ENCODE measurements around the gene HRH2.

The HRH2 gene

GRCh38 chr5:175738126-175738525, 80.3 kb downstream of the HRH2 start:
- TF ChIP-seq POLR2A (IDR thresholded peaks at IDR 0.05; ENCODE audit: low read depth, low read length): no peak

GRCh38 chr5:175738602-175739133, 80.8 kb downstream of the HRH2 start:
- TF ChIP-seq POLR2AphosphoS5 (IDR thresholded peaks at IDR 0.05; ENCODE audit: low read depth, low read length) (no peak), TAF1 (IDR thresholded peaks at IDR 0.05; ENCODE audit: borderline replicate concordance, low read depth, low read length) (no peak), POLR2A (IDR thresholded peaks at IDR 0.05; ENCODE audit: low read depth, low read length) (no peak)
- no peak for DNase-seq (ENCODE audit: insufficient read length)
- no peak for FAIRE-seq

More at GRCh38 chr5:175738126-175738525, 80.3 kb downstream of the HRH2 start:
- DNase-seq (ENCODE audit: insufficient read length): no peak
- FAIRE-seq: no peak

GRCh38 chr5:175740014-175740413, 82.1 kb downstream of the HRH2 start:
- TF ChIP-seq POLR2A (IDR thresholded peaks at IDR 0.05; ENCODE audit: low read depth, low read length) (no peak), TAF1 (IDR thresholded peaks at IDR 0.05; ENCODE audit: borderline replicate concordance, low read depth, low read length) (no peak), POLR2AphosphoS5 (IDR thresholded peaks at IDR 0.05; ENCODE audit: low read depth, low read length) (no peak)
- FAIRE-seq (no peak), DNase-seq (ENCODE audit: insufficient read length) (no peak)

- DNase-seq (ENCODE audit: insufficient read length): no peak
- TF ChIP-seq POLR2AphosphoS5 (IDR thresholded peaks at IDR 0.05; ENCODE audit: low read depth, low read length) (no peak), POLR2A (IDR thresholded peaks at IDR 0.05; ENCODE audit: low read depth, low read length) (no peak), TAF1 (IDR thresholded peaks at IDR 0.05; ENCODE audit: borderline replicate concordance, low read depth, low read length) (no peak)
- FAIRE-seq: no peak
These were observed 83.7 kb downstream of the HRH2 start for GRCh38 chr5:175741556-175741955.

GRCh38 chr5:175742290-175742994, 84.6 kb downstream of the HRH2 start:
- no peak for DNase-seq (ENCODE audit: insufficient read length)
- no peak for TF ChIP-seq TAF1 (IDR thresholded peaks at IDR 0.05; ENCODE audit: borderline replicate concordance, low read depth, low read length)
- TF ChIP-seq POLR2A (IDR thresholded peaks at IDR 0.05; ENCODE audit: low read depth, low read length): no peak
- no peak for TF ChIP-seq POLR2AphosphoS5 (IDR thresholded peaks at IDR 0.05; ENCODE audit: low read depth, low read length)
- no peak for FAIRE-seq

- DNase-seq (ENCODE audit: insufficient read length) (no peak), FAIRE-seq (no peak)
- no peak for TF ChIP-seq TAF1 (IDR thresholded peaks at IDR 0.05; ENCODE audit: borderline replicate concordance, low read depth, low read length)
- no peak for TF ChIP-seq POLR2A (IDR thresholded peaks at IDR 0.05; ENCODE audit: low read depth, low read length)
- TF ChIP-seq POLR2AphosphoS5 (IDR thresholded peaks at IDR 0.05; ENCODE audit: low read depth, low read length): no peak
These were observed 85.9 kb downstream of the HRH2 start for GRCh38 chr5:175743676-175744210.

- TF ChIP-seq POLR2A (IDR thresholded peaks at IDR 0.05; ENCODE audit: low read depth, low read length): no peak
- no peak for TF ChIP-seq TAF1 (IDR thresholded peaks at IDR 0.05; ENCODE audit: borderline replicate concordance, low read depth, low read length)
- no peak for TF ChIP-seq POLR2AphosphoS5 (IDR thresholded peaks at IDR 0.05; ENCODE audit: low read depth, low read length)
- DNase-seq (ENCODE audit: insufficient read length) (no peak), FAIRE-seq (no peak)
These were observed 87.3 kb downstream of the HRH2 start for GRCh38 chr5:175745210-175745609.

- FAIRE-seq: no peak
- no peak for TF ChIP-seq POLR2A (IDR thresholded peaks at IDR 0.05; ENCODE audit: low read depth, low read length)
- TF ChIP-seq POLR2AphosphoS5 (IDR thresholded peaks at IDR 0.05; ENCODE audit: low read depth, low read length): no peak
- TF ChIP-seq TAF1 (IDR thresholded peaks at IDR 0.05; ENCODE audit: borderline replicate concordance, low read depth, low read length): no peak
- no peak for DNase-seq (ENCODE audit: insufficient read length)
These were observed 89.0 kb downstream of the HRH2 start for GRCh38 chr5:175746851-175747250.

- no peak for DNase-seq (ENCODE audit: insufficient read length)
- no peak for FAIRE-seq
- TF ChIP-seq TAF1 (IDR thresholded peaks at IDR 0.05; ENCODE audit: borderline replicate concordance, low read depth, low read length) (no peak), POLR2A (IDR thresholded peaks at IDR 0.05; ENCODE audit: low read depth, low read length) (no peak), POLR2AphosphoS5 (IDR thresholded peaks at IDR 0.05; ENCODE audit: low read depth, low read length) (no peak)
These were observed 89.7 kb downstream of the HRH2 start for GRCh38 chr5:175747539-175748060.

- DNase-seq (ENCODE audit: insufficient read length) (no peak), FAIRE-seq (no peak)
- no peak for TF ChIP-seq TAF1 (IDR thresholded peaks at IDR 0.05; ENCODE audit: borderline replicate concordance, low read depth, low read length)
- TF ChIP-seq POLR2AphosphoS5 (IDR thresholded peaks at IDR 0.05; ENCODE audit: low read depth, low read length): no peak
- no peak for TF ChIP-seq POLR2A (IDR thresholded peaks at IDR 0.05; ENCODE audit: low read depth, low read length)
These were observed 90.8 kb downstream of the HRH2 start for GRCh38 chr5:175748650-175749049.

- DNase-seq (ENCODE audit: insufficient read length): no peak
- TF ChIP-seq TAF1 (IDR thresholded peaks at IDR 0.05; ENCODE audit: borderline replicate concordance, low read depth, low read length) (no peak), POLR2AphosphoS5 (IDR thresholded peaks at IDR 0.05; ENCODE audit: low read depth, low read length) (no peak), POLR2A (IDR thresholded peaks at IDR 0.05; ENCODE audit: low read depth, low read length) (no peak)
- no peak for FAIRE-seq
These were observed 91.7 kb downstream of the HRH2 start for GRCh38 chr5:175749591-175749990.

- FAIRE-seq: no peak
- DNase-seq (ENCODE audit: insufficient read length): no peak
- TF ChIP-seq TAF1 (IDR thresholded peaks at IDR 0.05; ENCODE audit: borderline replicate concordance, low read depth, low read length): no peak
- no peak for TF ChIP-seq POLR2AphosphoS5 (IDR thresholded peaks at IDR 0.05; ENCODE audit: low read depth, low read length)
- no peak for TF ChIP-seq POLR2A (IDR thresholded peaks at IDR 0.05; ENCODE audit: low read depth, low read length)
These were observed 92.7 kb downstream of the HRH2 start for GRCh38 chr5:175750511-175750931.
